Muscle layer of colon (tissue), 2 donors: ENCODE measurements around the gene SLC2A5.
"Not testable (repeated sequence)": the region's sequence is repeated elsewhere in the genome, so short reads cannot be mapped to it uniquely, and the experiment has no call there.

Experiments
- H3K27ac ChIP-seq: one replicate; pipeline ENCODE4 v1.7.0; 2013; ENCODE audit warnings: low read depth, mild to moderate bottlenecking, low read length, moderate library complexity
- H3K27me3 ChIP-seq, 2 donors: one replicate each; pipeline ENCODE4 v1.7.0; 2013; ENCODE audit warnings: low read length in 2 of 2, mild to moderate bottlenecking in 2 of 2; ENCODE audit not compliant: insufficient read depth in 2 of 2, control insufficient read depth in 1 of 2
- H3K36me3 ChIP-seq: one replicate; pipeline ENCODE4 v1.7.0; 2013; ENCODE audit warnings: mild to moderate bottlenecking, low read length; ENCODE audit not compliant: insufficient read depth
- H3K4me1 ChIP-seq: one replicate; pipeline ENCODE4 v1.7.0; 2013; ENCODE audit warnings: mild to moderate bottlenecking, low read length; ENCODE audit not compliant: insufficient read depth
- H3K4me3 ChIP-seq, 2 donors: one replicate each; pipeline ENCODE4 v1.7.0; 2013; ENCODE audit warnings: low read length in 2 of 2, low read depth in 1 of 2, mild to moderate bottlenecking in 1 of 2, moderate library complexity in 1 of 2
- H3K9ac ChIP-seq: one replicate; pipeline ENCODE4 v1.7.0; 2013; ENCODE audit warnings: low read length
- H3K9me3 ChIP-seq: one replicate; pipeline ENCODE4 v1.7.0; 2013; ENCODE audit warnings: mild to moderate bottlenecking, low read length
- donor health status: abdominal sarcoma.
- donor health status: Adenocarcinoma of cecum.

Gene SLC2A5

GRCh38 chr1:9009438-9010370 lies 59.7 kb downstream of the SLC2A5 start:
- H3K4me1 ChIP-seq, result no peaks in the 10 kb centered on the region
- no peak overlapping the region for H3K4me3 ChIP-seq
- H3K36me3 ChIP-seq, result no peaks in the 10 kb centered on the region
- H3K27ac ChIP-seq, result no peak overlapping the region
- no peaks in the 10 kb centered on the region for H3K27me3 ChIP-seq
- H3K9me3 ChIP-seq, result no peaks in the 10 kb centered on the region
- H3K9ac ChIP-seq, result no peak overlapping the region

DNA sequence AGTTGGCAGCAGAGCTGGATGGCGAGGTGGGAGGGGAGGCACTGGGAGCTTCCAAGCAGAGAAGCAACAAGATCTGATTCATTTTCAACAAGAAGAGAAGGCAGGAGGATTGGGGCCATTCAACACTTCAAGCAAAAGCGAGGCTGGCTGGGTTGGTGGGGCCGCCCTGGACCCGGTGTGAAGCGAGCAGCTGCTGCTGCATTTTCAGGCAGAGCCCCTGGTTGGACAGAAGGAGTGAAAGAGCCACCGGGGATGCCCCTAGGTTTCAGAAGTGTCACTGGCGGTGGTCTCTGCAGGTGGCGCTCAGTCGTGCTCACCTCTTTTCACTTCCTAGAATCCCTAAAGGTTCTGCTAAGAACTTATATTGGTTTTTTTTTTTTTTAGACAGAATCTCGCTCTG lies 61.2 kb downstream of the SLC2A5 start:
- Histone ChIP-seq H3K9me3 (no peaks in the 10 kb centered on the region), H3K27ac (no peak overlapping the region), H3K4me1 (no peaks in the 10 kb centered on the region), H3K9ac (no peak overlapping the region), H3K27me3 (no peaks in the 10 kb centered on the region), H3K36me3 (no peaks in the 10 kb centered on the region), H3K4me3 (no peak overlapping the region)

DNA sequence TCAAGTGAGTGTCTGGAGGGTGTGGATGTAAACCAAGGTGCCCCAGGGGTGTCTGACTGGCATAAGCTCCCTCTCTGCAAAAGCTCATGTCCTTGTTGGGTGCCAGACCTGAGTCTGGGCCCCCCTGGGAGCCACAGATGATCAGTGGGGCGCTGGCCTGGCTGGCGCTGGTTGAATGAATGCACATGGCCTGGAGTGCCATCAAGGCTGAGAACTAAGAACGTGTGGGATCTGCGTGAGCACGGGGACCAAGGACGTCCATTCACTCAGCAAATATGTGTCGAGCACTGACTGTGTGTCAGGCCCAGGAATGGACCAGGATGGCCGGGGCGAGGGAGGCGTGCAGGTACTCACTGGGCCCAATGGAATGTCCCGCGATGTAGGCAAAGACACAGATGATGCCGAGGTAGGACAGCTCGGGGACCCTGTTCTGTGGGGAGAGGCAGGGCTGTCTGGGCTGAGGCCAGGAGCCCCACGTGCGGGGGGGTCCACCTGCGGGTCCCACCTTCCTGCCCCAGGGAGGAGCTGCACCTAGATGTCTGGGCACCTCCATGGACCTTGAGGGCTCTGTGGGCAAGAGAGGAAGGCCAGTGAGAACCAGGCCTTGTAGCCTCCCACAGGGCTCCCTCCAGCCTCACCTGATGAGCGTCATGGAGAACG lies 62.3 kb downstream of the SLC2A5 start:
- H3K4me1 ChIP-seq, result no peaks in the 10 kb centered on the region
- no peaks in the 10 kb centered on the region for H3K9me3 ChIP-seq

DNA sequence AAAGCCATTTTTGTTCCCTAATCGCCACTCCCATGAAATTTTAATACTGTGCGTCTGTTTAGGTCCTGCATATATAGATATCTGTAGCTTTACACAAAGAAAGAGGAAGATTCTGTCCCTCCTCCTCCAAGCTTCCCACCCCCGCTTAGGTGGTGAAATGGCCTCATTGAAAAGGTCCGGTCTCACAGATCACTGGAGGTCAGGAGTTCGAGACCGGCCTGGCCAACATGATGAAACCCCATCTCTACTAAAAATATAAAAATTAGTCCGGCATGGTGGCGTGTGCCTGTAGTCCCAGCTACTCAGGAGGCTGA lies 64.1 kb downstream of the SLC2A5 start:
- Histone ChIP-seq H3K9ac (no peak overlapping the region), H3K27ac (no peak overlapping the region), H3K4me3 (no peak overlapping the region), H3K27me3 (no peaks in the 10 kb centered on the region), H3K9me3 (no peaks in the 10 kb centered on the region), H3K4me1 (no peaks in the 10 kb centered on the region), H3K36me3 (no peaks in the 10 kb centered on the region)

More for the DNA sequence above, 62.3 kb downstream of the SLC2A5 start:
- Histone ChIP-seq H3K27ac (no peak overlapping the region), H3K4me3 (no peak overlapping the region), H3K36me3 (no peaks in the 10 kb centered on the region), H3K9ac (no peak overlapping the region), H3K27me3 (no peaks in the 10 kb centered on the region)

DNA sequence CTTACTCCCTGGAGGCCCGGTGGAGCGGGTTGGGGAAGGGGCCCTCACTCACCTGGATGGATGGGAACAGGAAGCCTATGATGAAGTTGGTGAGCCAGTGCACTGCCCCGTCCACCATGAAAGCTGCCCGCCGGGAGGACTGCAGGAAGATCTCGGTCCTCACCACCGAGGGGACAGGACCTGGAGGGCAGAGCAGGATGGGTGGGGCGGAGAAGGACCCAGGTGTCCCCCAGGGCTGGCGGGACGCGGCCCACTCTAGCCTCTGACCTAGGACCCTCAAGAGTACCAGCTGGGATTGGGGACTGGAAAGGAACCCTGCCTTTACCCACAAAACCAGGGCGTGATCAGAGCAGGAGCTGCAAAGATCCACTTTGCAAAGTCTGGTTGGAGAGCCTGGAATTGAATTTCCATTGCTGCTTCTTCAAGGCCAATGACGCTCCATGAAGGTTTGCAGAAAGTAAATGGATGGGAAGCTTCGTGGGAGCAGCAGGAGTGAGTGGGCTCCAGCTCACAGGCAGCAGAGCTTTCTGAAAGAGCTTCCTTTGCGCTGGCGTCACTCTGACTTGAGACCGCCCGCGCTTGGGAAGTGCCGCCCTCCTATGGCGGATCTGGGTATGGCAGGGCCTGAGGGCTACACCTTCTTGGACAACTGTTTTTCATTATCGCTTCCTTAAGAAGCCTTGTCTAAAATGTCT lies 64.6 kb downstream of the SLC2A5 start:
- Histone ChIP-seq H3K27me3 (no peaks in the 10 kb centered on the region), H3K27ac (no peak overlapping the region), H3K36me3 (no peaks in the 10 kb centered on the region), H3K9ac (no peak overlapping the region), H3K9me3 (no peaks in the 10 kb centered on the region), H3K4me3 (no peak overlapping the region), H3K4me1 (no peaks in the 10 kb centered on the region)

- no peak overlapping the region for H3K27ac ChIP-seq
- H3K36me3 ChIP-seq, result no peaks in the 10 kb centered on the region
- no peak overlapping the region for H3K9ac ChIP-seq
- no peaks in the 10 kb centered on the region for H3K9me3 ChIP-seq
- no peak overlapping the region for H3K4me3 ChIP-seq
- no peaks in the 10 kb centered on the region for H3K27me3 ChIP-seq
- H3K4me1 ChIP-seq, result no peaks in the 10 kb centered on the region
These were observed 65.3 kb downstream of the SLC2A5 start for GRCh38 chr1:9004031-9004699.

- H3K9me3 ChIP-seq, H3K4me3 ChIP-seq, H3K27ac ChIP-seq, H3K27me3 ChIP-seq, H3K4me1 ChIP-seq, H3K9ac ChIP-seq, H3K36me3 ChIP-seq: not testable (repeated sequence)
These were observed 67.2 kb downstream of the SLC2A5 start for GRCh38 chr1:9002215-9002560.

- not testable (repeated sequence) for H3K27ac ChIP-seq, H3K9me3 ChIP-seq, H3K36me3 ChIP-seq, H3K4me1 ChIP-seq, H3K9ac ChIP-seq, H3K27me3 ChIP-seq, H3K4me3 ChIP-seq
These were observed 67.8 kb downstream of the SLC2A5 start for GRCh38 chr1:9001534-9002214.

DNA sequence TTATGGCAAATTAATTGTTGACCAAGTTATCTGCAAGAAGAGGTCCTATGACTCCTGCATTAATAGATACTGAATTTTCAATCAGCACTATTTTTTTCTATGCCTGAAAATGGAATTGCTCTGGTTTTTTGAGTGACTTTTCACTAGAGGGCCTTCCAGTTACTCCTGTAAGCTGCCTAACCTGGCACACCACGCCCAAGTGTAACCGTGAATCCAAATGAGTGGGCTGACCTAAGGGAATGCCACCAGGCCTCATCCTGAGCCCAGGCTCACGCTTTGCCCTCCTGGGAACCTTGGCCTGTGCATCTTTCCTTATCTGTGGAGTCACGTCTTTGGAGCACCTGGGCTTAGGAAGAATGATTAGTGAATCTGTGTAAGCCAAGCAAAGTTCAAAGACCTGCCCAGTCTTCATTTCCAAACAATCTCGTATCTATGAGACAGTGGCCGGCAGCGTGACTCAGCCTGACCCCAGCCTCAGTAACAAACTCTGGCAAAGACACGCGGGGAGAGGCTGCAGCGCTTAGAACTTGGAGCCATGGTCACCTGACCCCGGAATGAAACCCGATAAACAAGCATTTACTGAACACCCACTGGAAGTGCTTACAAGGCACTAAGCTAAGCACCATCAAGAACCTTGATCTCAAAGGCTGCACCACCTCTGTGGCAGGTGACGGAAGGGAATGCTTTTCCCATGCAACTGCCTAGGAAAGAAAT lies 75.3 kb downstream of the SLC2A5 start:
- not testable (repeated sequence) for H3K36me3 ChIP-seq, H3K9me3 ChIP-seq, H3K9ac ChIP-seq, H3K27me3 ChIP-seq, H3K4me3 ChIP-seq, H3K27ac ChIP-seq, H3K4me1 ChIP-seq

GRCh38 chr1:8992936-8993687 lies 76.3 kb downstream of the SLC2A5 start:
- H3K27me3 ChIP-seq, result no peaks in the 10 kb centered on the region
- H3K9me3 ChIP-seq, result no peaks in the 10 kb centered on the region
- H3K4me1 ChIP-seq, result no peaks in the 10 kb centered on the region
- no peaks in the 10 kb centered on the region for H3K36me3 ChIP-seq
- H3K27ac ChIP-seq, result no peak overlapping the region
- no peak overlapping the region for H3K4me3 ChIP-seq
- no peak overlapping the region for H3K9ac ChIP-seq
